Stimulated activated CD8-positive, alpha-beta memory T cell treated with anti-CD3 and anti-CD28 coated beads, Interleukin-4, amount 100 ng/mL, for 1 hour (primary cell): ENCODE results near the gene APOF.
"Not testable (repeated sequence)": the region's sequence is repeated elsewhere in the genome, so short reads cannot be mapped to it uniquely, and the experiment has no call there.

ENCODE experiments used
- DNase-seq, 2 donors: peaks; one replicate each; pipeline ENCODE4 v3.0.0-alpha.2; 2020; ENCODE audit warnings: low read depth in 2 of 2, low spot score in 1 of 2

Gene APOF

DNA sequence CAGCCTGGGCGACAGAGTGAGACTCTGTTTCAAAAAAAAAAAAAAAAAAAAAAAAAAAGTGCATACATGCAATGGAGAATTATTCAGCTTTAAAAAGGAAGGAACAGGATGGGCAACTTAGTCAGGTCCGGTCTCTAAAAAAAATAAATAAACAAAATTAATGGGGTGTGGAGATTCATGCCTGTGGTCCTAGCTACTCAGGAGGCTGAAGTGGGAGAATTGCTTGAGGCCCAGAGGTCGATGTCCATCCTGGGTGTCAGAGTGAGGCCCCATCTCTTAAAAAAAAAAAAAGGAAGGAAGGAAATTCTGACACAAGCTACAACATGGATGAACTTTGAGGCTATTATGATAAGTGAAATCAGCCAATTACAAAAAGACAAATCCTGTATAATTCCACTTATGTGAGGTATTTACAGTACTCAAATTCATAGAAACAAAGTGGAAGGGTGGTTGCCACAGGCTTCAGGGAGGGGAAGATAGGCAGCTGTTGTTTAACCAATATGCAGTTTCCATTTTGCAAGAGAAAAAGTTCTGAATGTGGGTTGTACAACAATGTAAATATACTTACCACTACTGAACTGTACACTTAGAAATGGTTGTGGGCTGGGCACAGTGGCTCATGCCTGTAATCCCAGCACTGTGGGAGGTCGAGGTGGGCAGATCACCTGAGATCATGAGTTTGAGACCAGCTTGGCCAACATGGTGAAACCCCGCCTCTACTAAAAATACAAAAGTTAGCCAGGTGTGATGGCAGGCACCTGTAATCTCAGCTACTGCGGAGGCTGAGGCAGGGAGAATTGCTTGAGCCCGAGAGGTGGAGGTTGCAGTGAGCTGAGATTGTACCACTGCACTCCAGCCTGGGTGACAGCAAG lies 12.3 kb upstream of the APOF start:
- no peak for DNase-seq

DNA sequence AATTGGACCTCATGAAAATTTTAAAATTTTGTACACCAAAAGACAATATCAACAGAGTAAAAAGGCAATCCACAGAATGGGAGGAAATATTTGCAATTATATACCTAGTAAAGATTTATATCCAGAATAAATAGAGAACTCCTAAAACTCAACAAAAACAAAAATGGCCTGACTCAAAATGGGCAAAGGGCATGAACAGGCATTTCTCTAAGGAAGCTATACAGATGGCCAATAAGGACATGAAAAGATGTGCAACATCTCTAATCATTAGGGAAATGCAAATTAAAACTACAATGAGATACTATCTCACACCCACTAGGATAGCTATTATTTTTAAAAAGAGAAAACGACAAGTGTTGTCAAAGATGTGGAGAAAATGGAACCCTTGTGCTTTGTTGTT lies 10.9 kb upstream of the APOF start:
- DNase-seq: no peak

DNA sequence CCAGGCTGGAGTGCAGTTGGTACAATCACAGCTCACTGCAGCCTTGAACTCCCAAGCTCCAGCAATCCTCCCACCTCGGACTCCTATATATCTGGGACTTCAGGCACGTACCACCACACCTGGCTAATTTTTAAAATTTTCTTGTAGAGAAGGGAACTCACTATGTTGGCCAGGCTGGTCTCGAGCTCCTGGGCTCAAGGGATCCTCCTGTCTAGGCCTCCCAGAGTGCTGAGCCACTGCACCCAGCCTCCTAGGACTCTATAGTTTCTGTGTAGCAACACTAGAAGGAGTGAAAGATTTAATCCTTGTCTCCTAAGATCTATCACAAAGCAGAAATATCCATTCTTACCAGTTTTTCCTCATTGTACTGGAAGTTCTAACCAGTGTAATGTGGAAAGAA lies 4.3 kb upstream of the APOF start:
- no peak for DNase-seq

DNA sequence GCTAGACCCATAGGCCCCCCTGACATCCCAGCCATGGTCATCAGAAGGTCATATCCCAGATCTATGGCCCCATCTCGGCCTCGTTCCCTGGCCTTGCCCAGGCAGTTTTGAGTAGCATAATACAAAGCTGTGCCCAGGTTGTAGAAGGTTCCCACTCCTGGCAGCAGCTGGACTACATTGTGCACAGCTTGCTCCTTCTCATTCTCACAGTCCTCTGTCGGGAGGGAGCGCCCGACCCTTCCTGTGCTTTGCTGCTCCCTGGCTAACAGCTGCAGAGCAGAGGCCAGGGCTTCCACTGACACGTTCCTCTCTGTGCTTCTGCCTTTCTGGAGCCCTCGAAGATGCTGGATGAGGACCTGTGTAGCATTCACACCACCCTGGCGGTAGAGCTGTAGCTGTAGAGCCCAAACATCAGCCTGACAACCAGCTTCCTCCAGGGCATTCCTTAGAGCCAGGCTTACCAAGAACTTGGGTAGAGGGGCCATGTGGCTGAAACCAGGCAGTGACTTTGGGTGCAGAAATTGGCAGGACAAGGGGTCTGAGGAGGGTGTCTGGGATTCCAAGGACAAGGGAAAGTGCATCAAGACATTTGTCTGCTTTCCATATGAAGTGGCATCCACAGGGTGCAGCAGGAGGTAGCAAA lies 1.0 kb downstream of the APOF start:
- DNase-seq: no peak

DNA sequence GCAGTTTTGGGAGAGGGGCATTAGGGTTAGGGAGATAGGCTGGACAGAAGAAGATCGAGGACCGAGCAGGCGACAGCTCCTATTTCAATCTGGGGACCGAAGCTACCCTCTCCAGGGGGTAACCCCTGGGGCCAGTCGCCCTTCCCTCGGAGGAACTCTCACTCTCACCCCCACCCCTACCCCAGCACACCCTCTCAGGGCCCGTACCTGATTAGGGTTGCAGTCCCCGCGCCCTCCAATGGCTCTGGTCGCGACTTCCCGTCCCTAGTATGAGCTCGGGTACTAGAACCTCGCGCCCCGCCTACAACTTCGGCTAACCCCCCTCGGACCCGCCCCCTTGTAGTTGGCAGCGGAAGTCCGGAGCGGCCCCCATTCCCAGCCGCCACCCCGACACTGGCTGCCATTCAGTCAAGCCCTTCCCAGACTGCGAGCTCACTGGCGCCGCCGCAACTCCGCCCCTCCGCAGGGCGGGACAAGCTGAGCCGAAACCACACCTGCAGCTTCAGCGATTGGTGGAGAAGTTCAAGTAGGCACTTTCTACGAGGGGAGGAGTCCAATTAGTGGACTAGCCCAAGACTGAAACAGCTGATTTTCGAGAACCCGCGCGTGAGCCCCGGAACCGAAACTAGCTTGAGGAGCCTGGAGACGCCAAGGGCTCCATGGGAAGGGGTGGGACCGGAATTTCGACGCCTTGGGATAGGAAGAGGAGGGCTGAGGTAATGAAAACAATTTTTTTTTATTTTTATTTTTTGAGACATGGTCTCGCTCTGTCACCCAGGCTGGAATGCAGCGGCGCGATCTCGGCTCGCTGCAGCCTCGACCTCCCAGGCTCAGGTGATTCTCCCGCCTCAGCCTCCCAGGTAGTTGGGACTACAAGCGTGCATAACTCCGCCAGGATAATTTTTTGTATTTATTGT lies 2.5 kb downstream of the APOF start, which contains the start of gene STAT2:
STAT2 (minus strand) TSS at position 257 of the 917 bp plus-strand sequence. CDS start 3,536 bp downstream, outside the sequence.
- peak; percentile 96 to 98 for DNase-seq

DNA sequence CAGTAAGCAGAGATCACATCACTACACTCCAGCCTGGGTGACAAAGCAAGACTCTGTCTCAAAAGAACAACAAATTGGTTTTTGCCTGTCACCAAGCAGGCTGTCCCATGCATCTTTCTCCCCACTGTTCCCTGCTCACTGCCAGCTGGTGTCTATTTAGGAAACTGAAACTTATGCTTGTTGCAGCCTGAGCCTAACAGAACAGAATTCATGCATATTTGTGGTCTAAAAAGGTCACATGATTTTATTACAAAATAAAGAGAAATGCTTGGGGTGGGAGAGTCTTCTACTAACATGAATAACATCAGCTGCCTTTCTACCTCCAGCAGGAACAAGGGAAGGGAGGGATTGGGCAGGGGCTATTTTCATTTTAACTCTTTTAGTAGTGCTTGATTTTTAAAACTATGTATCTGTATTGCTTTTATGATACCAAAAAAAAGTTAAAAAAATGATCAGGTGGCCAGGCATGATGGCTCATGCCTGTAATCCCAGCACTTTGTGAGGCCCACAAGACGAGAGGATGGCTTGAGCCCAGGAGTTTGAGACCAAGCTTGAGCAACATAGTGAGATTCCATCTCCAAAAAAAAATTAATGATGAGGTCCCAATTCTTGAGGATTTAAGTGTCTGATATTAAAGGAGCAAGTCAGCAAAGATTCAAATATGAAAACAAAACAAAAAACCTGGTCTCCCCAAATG lies 3.7 kb downstream of the APOF start:
- DNase-seq: no peak

DNA sequence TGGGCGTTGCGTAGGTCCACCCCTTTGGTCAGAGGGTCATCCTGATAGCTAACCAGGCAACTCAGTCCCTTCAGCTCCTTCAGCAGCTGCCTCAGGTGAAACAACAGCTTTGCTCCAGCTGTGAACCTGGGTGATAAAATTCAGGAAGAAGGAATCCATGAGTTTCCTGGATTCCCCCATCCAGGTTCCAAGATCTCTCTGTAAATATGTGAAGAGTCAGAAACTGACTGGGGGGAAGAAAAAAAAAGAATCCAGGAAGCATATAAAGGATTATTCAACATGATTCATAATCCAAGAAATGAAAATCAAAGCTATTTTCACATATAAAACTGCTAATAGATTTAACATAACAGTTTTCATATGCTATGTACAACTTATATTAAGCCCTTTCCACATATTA lies 11.3 kb downstream of the APOF start:
- no peak for DNase-seq

DNA sequence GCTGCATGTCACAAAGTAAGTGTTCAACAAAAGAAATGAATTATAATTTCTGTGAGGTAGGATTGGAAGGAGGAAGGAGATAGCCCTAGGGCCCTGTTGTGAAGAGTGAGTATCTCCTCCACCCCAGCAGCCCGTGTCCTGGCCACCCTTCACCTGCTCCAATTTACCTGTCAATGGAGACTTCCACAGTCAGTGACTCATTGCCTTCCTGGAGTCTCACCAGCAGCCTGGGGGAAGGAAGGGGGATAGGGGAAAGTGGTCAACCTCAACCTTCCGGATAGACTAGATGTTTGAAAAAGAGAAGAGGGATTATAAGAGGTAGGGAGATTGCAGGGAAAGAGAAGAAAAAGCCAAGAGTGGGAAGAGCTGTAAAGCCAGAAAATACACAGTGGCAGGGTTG lies 12.0 kb downstream of the APOF start:
- DNase-seq: no peak

DNA sequence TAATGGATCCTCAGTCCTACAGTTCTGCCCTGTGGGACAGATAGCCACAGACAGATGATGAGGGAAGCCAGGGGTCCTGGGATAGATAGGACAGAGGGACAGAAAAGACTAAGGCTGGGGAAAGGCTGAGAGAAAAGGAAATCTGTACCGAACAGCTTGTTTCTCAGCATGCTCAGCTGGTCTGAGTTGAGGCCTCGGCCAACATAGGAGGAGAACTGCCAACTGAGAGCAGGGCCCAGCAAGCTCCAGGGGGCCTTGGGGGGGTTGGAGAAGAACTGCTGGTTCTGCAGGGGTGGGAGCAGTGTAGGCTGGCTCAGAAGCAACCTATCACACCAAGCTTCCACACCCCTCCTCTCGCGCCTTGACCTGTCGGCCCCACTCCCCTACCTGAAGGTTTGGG lies 13.9 kb downstream of the APOF start:
- no peak for DNase-seq

DNA sequence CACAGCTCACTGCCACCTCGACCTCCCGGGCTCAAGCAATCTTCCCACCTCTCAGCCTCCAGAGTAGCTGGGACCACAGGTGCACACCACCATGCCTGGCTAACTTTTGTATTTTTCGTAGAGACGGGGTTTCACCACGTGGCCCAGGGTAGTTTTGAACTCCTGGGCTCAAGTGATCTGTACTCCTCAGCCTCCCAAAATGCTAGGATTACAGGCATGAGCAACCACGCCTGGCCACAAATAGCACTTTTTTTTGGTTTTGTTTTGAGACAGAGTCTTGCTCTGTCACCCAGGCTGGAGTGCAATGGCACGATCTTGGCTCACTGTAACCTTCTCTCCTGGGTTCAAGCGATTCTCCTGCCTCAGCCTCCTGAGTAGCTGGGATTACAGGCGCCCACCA lies 15.4 kb downstream of the APOF start:
- DNase-seq: not testable (repeated sequence)

DNA sequence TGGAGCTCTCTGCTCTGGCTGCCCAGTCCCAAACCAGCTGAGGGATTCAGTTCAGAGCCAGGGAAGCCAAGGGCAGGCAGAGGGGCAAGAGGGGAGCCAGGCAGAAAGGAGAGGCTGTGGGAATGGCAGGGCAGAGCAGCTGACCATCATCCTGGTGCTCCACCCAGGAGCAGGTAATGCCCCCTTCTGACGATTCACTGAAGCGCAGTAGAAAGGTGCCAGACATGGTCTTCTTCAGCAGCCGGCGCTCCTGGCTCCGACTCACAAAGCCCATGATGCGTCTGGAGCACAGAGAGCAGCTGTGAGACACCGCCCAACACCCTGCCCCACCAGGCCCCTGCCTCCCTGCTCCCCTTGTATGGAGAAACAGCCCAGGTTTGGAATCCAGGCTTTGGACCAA lies 16.0 kb downstream of the APOF start:
- no peak for DNase-seq

DNA sequence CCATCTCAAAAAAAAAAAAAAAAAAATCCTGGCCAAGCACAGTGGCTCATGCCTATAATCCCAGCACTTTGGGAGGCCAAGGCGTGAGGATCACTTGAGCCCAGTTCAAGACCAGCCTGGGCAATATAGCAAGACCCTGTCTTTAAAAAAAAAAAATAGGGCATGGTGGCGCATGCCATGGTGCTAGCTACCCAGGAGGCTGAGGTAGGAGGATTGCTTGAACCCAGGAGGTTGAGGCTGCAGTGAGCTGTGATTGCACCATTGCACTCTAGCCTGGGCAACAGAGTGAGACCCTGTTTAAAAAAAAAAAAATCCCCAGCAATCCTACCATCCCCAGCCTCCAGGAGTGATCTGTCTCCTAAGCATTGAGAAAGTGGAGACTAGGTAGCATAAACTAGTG lies 20.4 kb downstream of the APOF start:
- DNase-seq: not testable (repeated sequence)

DNA sequence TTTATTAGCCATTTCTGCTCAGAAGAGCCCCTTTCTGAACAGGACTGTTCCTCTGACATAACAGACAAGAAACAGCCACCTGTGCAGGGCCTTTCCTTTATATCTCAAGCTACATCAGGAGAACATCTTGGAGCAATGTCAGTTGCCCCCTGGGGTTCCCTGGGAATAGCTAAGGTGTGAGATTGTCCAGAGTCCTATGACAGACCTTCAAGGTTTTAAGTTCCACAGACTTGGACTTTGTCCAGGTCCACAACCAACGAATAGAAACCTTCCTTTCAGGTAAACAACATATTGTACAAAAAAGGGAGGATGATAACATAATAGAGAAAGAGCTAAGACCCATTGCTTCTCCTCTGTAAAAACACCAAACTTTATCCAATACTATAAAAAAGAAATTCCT lies 21.0 kb downstream of the APOF start:
- no peak for DNase-seq

DNA sequence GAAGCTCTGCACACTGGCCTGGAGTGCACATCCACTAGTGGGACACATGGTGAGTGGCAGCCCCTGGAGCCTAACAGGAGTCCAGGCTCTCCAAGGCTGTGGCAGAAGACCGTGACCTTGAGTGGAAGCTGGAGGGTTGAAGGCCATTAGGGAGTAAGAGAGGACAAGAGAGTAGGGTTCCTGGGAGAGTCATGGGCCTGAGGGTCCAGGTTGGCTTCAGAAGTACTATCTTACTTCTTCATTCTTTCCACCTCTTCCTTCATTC lies 23.6 kb downstream of the APOF start:
- DNase-seq: no peak

DNA sequence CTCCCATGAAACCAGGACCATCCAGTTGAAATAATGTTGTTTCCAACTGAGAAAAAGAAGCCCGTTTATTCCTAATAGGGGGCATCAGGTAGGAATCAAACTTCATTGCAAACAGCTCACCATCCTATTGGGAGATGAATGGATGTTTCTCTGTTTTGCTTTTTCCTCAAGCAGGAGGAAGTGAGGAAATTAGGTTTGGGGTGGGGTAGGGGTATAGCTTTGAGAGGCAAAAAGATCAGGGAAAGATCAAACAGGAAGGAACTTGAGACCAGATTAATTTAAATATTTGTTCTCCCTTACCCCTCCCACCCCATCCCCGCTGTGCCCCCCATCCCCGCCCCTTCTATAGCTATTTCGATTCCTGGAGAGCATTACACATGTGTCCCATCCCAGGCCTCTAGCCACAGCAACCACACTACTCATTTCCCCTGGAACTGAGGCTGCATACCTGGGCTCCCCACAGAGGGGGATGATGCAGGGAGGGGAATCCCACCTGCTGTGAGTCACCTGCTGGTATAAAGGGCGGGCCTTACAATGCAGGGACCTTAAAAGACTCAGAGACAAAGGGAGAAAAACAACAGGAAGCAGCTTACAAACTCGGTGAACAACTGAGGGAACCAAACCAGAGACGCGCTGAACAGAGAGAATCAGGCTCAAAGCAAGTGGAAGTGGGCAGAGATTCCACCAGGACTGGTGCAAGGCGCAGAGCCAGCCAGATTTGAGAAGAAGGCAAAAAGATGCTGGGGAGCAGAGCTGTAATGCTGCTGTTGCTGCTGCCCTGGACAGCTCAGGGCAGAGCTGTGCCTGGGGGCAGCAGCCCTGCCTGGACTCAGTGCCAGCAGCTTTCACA lies 24.1 kb downstream of the APOF start, which contains the start of gene IL23A:
IL23A (plus strand) TSS at position 577 of the 850 bp plus-strand sequence; CDS start at position 738, 161 bp downstream.
- DNase-seq: peak in 1 of 2 donors; percentile 73

DNA sequence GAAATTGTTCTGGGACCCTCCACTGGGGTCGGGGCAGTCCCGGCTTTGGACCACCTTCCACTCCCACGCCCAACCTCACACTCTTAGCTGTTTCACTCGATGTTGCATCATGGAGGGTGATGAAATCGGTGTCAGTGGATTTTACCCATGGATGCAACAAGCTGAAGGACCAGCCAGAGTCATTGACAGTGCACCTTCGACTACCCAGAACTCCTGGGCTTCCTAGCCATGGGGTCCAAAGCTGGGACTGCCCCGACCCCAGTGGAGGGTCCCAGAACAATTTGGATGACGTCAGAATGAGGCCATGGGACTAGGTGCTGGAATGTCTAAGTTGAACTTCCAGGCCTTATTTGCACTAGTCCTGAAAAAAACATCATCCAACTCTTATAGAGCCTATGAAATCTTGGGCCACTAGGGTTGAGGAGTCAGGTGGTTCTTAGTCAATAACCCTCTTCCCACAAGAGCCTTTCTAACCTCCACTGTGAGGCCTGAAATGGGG lies 24.9 kb downstream of the APOF start:
- DNase-seq: no peak

DNA sequence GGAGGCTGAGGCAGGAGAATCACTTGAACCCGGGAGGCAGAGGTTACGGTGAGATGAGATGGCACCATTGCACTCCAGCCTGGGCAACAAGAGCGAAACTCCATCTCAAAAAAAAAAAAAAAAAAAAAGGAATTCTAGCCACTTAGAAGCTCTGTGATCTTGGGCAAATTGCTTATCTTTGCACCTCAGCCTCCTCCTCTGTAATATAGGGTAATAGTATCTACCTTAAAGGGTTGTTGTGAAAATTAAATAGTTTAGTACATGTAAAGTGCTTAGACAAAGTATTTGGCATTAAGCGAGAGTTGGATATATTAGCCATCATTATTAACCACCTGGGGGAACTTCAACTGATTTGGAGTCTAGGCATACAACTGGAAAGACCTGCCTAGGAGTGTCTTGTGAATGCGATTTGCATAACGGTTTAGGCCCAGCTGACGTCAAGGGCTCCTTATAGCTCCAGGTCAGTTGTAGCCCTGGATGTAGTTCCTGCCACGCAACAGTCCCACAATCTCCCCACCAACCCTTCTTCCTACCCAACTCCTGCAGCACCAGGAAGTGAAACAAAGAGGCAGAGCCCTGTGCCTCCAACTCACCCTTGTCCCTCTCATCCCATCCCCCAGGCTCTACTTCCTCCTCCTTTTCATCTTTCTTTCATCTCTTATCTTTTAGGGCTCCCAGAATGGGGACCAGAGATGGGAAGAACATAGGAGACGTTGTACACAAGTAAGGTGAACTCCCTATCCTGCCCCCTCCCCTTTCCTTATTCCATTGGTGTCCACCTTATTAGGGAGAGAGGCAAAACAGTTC lies 26.1 kb downstream of the APOF start:
- no peak for DNase-seq

DNA sequence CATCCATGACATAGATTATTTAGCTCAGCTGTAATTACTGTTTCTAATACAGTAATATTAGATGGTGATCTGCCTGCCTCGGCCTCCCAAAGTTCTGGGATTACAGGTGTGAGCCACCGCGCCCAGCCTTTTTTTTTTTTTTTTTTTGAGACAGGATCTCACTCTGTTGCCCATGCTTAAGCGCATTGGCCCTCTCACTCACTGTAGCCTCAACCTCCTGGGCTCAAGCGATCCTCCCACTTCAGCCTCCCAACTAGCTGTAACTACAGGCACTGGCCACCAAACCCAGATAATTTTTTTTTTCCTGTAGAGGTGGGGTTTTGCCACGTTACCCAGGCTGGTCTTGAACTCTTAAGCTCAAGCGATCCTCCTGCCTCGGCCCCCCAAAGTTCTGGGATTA lies 27.1 kb downstream of the APOF start:
- DNase-seq: not testable (repeated sequence)

DNA sequence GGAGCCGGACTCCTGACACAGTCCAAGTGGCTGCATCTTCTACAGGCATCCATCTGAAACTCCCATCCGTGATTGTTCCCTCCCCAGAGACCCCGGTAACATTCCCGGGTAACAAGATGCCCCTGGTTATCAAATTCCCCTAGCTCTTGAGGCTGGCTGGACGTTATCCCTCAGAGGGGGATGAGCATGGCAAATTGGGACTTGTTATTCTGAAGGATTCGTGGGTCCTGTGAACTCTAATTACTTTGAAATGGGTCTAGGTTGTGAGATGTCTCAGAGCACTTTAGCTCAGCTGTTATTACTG lies 28.2 kb downstream of the APOF start:
- no peak for DNase-seq
